SU-DHL-6 (cell line): ENCODE results near the gene FXYD3.

Experiments
- EZH2phosphoT487 ChIP-seq: fragments of 200-600 bp; sonication (generic), shearing (Covaris generic); conservative IDR thresholded peaks from 2 replicates; pipeline ENCODE4 v1.6.1; 2018; ENCODE audit warnings: mild to moderate bottlenecking, antibody characterized with exemption, low read length, moderate library complexity, mixed read lengths
- TF ChIP-seq, protein P1 (sequence below): fragments of 200-600 bp; sonication (generic); IDR thresholded peaks from one replicate; pipeline ENCODE4 v1.5.1; 2017; ENCODE audit warnings: antibody characterized with exemption, mild to moderate bottlenecking, low read length, moderate library complexity; ENCODE audit not compliant: insufficient read depth, poor library complexity, severe bottlenecking

DNA sequence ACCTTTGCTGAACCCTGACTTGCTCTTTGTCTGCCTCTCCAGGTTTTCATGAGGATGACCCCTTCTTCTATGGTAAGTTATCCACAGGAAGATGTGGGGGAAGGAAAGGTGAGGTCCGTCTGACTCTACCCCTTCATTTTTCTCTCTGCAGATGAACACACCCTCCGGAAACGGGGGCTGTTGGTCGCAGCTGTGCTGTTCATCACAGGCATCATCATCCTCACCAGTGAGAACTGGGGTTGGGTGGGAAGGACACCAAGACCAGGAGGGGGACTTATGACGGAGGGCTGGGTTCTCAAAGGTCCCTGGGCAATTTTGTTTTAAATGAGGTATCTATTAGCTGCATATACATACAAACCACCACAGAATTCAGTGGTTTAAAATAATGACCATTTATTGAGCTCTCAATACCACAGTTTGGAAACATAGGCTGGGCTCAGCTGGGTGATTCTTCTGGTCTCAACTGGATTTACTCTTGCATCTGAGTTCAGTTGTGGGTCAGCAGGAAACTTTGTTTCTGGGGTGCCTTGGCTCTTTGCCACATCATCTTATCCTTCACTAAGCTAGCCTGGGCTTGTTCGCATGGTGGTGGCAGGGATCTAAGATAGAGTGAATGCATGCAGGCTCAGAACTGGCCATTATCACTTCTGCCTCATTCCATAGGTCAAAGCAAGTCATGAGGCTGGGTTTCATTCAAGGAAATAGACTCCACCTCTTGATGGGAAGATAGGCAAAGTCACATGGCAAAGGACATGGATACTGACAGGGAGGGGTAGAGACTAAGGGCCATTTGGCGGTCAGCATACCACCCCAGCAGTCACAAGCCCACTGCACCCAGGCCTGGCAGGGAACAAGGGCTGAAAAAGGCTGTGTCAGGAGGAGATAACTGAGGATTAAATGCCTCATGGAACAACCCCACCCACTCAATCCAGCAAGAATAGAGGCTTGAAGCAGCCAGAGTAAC is 50.8 kb downstream of the FXYD3 start:
- TF ChIP-seq, protein P1, sequence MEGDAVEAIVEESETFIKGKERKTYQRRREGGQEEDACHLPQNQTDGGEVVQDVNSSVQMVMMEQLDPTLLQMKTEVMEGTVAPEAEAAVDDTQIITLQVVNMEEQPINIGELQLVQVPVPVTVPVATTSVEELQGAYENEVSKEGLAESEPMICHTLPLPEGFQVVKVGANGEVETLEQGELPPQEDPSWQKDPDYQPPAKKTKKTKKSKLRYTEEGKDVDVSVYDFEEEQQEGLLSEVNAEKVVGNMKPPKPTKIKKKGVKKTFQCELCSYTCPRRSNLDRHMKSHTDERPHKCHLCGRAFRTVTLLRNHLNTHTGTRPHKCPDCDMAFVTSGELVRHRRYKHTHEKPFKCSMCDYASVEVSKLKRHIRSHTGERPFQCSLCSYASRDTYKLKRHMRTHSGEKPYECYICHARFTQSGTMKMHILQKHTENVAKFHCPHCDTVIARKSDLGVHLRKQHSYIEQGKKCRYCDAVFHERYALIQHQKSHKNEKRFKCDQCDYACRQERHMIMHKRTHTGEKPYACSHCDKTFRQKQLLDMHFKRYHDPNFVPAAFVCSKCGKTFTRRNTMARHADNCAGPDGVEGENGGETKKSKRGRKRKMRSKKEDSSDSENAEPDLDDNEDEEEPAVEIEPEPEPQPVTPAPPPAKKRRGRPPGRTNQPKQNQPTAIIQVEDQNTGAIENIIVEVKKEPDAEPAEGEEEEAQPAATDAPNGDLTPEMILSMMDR = no peak
- no peak for TF ChIP-seq EZH2phosphoT487
